Measurements from ENCODE around the gene MVB12B.

DNA sequence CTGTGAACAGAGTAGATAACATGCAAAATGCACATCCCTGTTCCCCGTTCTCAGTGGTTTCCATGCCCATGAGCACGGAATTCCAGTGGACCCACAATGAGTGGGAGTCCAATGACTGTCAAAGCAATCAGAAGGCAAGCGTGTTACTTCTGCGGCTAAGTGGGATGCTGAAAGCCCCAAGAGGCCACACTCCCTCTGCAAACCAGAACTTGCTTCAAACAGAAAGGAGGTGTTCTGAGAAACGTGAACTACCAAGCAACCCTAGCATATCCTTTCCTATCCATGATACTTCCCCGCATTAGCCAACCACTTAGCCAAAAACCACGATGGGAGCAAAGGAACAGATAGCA, 21.7 kb upstream of the MVB12B start:
- TF ChIP-seq SUZ12 (IDR thresholded peaks at IDR 0.05; ENCODE audit: extremely low read depth, insufficient read depth, insufficient read length) (no peak), YY1 (IDR thresholded peaks at IDR 0.05; ENCODE audit: insufficient read depth, insufficient read length) (no peak)
